Stimulated activated CD8-positive, alpha-beta memory T cell treated with anti-CD3 and anti-CD28 coated beads, Interleukin-12 subunit alpha, Interleukin-12 subunit beta, amount 100 ng/mL, for 24 hours (primary cell): ENCODE data around the gene TUBGCP2.

Source experiments
- DNase-seq: peaks from one replicate; pipeline ENCODE4 v3.0.0-alpha.2; 2020; ENCODE audit errors: extremely low read depth

TUBGCP2 gene

DNA sequence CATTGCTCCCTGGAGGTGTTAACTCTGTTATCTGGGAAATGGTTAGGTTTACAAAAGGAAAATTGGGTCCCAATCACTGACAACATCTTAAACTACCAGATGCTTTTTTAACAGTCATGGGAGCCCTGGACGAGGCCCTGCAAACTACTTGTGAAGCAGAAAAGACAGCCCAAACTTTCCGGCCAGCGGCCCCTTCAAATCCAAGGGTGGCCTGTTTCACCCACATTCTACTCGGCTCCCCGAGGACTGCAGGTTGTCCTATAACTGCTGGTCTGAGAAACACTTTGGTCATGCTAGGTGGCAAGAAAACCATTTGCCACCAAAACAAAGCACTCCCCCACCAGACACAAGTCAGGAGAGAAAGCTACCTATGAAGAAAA, 2.6 kb downstream of the TUBGCP2 start:
- DNase-seq, result no peak

DNA sequence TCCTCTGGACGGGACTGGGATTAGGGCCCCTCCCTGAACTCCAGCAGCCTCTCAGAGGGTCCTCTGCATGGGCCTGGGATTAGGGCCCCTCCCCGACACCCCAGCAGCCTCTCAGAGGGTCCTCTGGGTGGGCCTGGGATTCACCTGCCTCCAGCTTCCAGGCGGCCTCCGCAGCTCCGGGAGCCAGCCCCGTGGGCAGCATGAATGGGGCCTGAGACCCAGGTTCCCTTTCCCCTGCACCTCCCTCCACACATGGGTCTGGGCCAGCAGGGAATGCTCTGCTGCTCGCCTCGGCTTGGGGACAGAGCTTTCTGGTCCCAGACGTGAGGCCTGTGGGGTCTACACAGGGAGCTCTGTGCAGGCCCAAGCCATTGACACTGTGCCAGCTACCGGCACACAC, 5.5 kb downstream of the TUBGCP2 start:
- no peak for DNase-seq

DNA sequence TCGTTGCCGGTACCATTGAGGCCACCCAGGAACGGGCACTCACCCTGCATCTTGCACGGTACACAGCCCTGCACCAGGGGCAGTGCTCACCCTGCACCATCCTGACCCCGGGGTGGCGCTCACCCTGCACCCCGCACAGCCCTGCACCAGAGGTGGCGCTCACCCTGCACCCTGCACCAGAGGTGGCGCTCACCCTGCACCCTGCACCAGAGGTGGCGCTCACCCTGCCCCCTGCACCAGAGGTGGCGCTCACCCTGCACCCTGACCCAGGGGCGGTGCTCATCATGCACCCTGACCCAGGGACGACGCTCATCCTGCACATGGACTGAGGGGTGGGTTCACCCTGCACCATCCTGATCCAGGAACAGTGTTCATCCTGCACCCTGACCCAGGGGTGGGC, 6.4 kb downstream of the TUBGCP2 start:
- DNase-seq, result no peak

DNA sequence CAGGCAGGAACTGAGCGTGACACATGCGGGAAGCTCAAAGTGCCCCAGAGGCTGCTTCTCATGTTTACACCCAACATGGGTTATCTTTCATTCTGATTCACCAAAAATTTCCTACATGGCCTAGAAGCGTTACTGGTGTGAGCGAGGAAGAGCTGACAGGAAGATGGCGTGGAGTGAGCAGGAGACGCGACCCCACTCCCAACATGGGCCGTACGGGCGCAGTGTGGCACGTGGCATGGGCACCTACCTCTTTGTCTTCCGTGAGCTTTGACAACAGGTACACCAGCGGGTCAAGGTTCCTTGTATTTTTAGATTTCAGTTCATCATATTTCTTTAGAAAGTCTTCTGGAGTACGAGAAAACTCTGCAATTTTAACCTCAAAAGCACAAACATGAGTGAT, 8.9 kb downstream of the TUBGCP2 start:
- no peak for DNase-seq

DNA sequence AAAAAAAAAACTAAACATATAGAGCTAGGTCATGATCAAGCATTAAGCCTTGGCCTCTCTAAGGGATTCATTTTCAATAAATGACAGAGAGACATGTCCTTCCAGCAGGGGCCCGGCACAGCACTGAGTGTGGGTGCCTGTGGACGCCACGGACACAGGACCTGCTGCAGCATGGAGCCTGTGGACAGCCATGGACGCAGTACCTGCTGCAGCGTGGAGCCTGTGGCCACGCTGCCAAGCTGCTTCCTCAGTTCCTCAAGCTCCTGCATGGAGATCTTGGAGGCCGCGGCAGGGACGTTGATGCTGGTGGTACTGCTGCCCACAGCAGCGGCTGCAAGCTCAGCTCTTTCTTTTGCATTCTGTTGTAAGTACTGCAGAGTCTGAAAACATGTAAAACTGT, 9.4 kb downstream of the TUBGCP2 start:
- DNase-seq, result no peak

DNA sequence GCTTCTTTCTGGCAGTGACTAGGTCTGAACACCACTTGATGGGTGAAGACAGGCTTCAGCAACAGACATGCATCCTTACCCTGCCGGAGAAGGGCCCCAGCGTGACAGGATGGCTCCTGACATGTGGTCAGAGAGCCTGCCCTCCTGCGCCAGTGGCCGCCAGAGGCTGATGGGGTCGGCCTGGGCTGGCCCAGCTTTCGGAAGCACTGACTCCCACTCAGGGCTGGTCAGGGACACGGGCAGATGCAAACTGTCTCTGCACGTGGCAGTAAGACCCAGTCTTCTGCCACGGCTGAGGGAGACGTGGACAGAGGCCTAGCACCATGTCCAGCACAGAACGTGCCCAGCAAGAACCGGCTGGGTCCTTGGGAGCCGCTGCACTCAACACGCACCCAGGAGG, 10.2 kb downstream of the TUBGCP2 start:
- no peak for DNase-seq

DNA sequence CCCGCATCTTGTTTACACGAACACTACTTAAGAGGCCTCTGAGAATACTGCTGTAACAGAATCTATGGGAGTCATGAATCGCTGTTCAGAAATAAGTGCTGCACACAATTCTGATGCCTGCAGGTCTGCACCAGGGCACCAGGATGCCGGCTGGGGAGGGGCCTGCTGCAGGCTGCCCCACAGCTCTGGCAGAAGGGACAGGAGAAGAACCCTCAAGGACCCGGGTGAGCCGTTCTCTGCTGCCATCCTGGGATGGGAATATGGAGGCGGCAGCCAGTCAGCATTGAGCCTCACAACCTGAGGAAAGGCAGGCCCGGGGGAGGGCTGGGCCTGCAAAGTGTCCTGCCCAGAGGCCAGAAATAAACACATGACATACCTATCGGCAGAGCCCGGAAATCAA, 11.2 kb downstream of the TUBGCP2 start:
- DNase-seq, result no peak

DNA sequence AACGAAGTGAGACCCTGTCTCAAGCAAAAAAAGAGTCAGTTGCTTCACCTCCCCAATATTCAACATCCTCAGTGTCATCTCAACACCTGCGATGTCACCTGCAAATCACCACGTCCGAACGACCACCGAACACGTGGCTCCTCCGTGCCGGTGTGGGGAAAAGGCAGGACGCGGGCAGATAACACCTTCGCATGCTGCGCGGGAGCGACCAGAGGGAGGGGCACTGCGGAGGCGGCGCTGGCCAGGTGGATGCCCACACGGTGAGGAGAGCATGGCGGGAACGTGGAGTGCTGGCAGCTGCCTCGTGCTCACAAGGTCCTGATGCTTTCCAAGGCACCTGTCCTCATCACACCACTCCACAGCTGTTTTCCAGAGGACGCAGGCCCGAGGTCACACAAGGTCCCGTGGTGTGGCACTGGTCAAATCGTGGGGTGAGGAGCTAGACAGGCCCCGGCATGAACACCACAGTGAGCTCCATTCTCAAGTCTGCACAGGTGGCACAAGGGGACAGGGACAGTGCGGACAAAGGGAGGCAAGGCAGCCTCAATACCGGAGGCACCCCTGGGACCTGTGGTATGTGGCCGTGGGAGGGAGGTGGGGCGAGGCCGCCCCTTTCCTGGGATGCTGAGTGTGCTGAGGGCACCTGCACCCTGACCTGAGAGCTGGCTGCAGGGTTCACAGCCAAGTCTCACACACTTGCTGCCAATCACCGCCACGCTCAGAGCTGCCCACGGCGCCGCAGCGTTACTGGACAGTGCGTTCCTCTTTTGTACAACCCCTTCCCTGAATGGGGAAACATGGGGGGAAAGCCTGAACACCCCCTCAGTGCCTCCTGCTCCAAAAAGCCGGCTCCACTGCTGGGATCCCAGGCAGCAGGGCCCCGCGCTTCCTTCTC, 13.0 kb downstream of the TUBGCP2 start:
- no peak for DNase-seq

DNA sequence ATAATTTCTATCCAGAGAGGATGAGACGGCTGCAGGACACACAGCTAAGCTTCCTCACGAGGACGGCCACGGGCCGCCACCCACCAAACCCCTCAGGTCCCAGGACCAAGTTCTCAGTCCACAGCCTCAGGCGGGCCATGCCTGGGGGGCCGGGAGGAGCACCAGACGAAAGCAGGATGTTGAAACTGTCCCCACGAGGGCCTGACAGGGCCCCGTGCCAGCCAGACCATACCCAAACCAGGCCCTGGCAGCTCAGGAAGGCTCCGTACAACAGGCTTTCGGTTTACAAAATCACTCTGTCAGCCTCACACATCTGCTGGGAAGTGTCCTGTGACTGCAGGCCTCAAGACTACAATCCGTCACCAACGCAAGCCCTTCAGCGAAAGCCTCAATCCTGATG, 14.5 kb downstream of the TUBGCP2 start:
- DNase-seq, result no peak

DNA sequence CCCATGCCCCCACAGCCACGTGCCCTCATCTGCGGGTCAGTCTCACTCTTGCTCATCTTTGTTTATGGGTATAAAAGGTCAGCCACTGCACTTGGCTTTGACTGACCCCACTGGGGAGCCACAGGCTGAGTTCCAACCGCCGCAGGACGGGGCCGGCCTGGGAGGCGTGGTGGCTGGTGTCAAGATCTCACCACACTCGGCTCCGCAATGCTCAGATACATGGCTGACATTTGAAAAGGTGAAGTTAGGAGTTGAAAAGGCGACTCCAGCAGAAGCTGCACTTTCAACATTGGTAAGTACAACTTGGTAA, 14.9 kb downstream of the TUBGCP2 start:
- DNase-seq, result no peak

DNA sequence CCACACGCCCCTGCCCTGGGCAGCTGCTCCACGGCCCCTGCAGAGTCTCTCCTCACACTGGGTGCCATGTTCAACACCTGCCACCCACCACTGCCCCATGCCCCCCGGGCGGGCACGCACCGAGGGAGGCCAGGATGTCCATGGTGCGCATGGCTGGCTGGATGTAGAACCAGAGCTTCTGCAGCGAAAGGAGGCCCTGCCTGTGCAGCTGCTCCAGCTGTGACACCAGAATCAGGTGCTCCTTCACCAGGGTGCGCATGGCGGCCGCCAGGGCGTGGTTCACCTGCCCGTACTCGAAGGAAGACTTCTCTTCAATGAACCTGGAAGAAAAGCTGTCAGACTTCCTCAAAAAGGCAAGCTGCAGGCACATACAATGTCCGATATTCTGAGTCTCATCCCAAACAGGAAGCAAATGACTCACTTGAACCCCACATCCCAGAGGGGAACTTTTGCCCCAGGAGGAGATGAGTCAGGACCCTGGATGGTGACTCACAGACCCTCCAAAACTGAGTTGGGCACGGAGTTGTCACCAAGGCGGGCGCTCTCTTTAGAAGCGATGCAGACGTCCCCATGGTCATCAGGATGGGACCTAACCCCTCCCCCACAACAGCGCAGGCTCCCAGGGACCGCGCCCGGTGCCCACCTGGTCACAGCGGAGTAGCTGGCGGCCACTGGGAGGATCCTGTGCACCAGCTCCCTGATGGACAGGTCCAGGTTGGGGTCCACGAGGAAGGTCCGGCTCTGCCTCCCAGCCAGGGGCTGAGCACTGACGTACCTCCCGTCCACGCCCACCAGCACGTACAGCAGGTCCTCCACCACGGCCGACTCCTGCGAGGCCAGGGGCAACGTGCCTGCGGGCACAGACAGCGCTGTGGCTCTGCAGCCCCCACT, 15.5 kb downstream of the TUBGCP2 start:
- DNase-seq, result no peak

DNA sequence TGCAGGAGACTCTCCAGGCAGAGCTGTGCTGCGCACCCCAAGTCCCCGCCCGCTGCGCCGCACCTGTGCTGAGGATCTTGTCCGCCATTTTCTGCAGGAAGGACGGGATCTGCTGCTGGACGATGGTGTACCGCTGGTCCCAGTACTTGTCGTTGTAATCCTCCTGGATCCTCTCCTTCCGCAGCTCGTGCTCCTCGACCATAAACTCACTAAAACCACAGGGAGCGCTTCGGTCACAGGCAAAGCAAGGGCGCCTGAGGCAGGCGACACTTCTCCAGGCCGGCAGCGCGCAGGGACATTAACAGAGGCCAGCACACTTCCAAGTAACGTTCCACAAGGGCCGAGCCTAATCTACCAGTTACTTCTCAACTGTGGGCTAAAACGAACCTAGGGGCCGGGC, 18.9 kb downstream of the TUBGCP2 start:
- no peak for DNase-seq

DNA sequence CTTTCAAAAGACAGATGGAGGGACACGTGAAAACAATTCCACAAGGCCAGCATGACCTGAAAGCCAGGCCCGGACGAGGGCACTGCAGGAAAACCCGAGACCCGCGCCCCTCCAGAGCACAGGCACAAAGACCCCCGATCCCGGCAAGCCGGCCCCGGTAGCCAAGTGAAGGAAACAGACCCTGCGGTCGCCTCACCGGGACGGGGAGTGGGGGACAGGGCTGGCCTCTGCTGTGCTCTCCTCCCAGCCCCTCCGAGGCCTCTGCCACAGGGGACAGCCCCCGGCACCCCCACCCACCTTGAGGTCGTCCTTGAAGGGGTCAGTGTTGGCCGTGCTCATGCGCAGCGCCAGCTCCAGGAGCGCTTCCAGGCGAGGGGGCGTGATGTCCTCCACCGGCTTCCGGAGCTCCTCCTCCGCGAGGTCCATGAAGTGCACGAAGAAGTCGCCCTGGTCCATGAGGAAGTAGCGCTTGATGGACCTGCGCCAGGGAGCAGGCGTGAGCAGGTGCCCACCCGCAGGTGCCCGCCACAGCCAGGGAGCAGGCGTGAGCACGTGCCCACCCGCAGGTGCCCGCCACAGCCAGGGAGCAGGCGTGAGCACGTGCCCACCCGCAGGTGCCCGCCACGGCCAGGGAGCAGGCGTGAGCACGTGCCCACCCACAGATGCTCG, 20.7 kb downstream of the TUBGCP2 start:
- no peak for DNase-seq

DNA sequence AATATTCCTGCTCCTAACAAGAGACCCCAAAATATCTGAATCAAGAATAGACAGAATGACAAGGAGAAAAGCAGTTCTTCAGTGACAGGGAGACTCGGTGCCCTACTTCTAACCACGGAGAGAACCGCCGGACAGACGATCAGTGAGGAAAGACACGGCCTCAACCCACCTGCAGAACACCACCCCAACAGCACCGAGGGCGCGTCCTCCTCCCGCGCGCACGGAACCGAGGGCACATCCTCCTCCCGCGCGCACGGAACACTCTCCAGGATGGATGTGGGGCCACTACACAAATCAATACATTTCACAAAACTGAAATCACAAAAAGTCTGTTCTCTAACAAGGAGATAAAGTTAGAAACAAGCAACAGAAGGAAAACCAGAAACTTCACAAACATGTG, 22.3 kb downstream of the TUBGCP2 start:
- DNase-seq, result no peak

DNA sequence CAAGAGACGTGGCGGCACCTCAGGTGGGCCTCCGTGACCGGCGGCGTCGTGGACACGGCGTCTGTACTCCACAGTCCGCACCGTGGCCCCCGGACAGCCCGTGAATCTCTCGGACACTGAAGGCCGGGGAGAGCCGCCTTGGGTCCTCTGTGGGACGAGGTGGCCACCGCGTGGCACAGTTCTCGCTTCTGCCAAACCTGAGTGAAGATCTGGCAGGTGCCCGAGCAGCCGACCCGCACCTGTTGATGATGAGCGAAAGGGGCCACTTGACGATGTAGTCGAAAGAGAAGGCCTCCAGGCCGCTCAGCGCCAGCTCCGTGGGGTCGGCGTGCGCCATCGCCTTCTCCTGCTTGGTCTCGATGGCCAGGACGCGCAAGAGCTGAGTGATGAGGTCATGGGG, 23.5 kb downstream of the TUBGCP2 start:
- no peak for DNase-seq

DNA sequence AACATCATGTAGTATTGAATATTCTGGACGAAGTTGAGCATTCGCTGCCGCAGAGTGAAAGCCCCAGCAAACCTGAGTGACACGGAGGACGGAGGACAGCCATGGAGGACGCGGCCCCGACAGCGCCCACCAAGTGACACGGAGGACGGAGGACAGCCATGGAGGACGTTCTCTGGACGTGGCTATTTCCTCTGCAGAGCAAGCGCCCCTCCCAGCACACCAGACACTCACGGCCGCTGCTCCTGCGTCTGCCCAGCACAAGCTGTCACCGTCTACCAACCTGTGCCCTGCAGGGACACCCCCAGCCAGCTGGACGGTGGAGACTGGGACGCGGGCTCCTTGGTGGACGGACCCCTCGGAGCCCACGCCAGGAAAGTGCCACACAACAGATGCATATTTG, 24.7 kb downstream of the TUBGCP2 start:
- DNase-seq, result no peak

DNA sequence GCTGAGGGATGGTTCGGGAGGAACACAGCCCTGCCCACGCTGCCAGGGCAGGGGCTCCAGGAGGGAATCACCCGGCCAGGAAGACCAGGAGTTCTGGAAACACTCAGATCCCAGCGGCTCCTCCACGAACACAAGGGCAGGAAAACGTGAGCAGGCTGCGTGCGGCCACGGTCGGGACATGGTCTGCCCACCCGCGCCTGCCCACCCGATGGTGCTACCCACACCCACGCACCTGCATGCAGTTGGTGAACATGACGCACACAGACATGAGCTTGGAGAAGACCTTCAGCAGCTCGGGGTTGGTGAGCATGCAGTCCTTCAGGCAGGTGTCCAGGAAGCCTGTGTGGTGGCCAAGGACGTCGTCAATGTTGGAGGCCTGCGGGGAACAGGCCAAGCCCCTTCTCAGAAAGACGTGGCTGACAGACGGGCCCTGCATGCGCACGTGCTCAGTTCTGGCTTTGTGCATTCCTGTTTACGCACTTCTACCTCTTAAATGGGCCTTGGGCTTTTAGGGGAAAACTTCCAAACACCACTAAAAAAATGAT, 25.8 kb downstream of the TUBGCP2 start:
- no peak for DNase-seq

DNA sequence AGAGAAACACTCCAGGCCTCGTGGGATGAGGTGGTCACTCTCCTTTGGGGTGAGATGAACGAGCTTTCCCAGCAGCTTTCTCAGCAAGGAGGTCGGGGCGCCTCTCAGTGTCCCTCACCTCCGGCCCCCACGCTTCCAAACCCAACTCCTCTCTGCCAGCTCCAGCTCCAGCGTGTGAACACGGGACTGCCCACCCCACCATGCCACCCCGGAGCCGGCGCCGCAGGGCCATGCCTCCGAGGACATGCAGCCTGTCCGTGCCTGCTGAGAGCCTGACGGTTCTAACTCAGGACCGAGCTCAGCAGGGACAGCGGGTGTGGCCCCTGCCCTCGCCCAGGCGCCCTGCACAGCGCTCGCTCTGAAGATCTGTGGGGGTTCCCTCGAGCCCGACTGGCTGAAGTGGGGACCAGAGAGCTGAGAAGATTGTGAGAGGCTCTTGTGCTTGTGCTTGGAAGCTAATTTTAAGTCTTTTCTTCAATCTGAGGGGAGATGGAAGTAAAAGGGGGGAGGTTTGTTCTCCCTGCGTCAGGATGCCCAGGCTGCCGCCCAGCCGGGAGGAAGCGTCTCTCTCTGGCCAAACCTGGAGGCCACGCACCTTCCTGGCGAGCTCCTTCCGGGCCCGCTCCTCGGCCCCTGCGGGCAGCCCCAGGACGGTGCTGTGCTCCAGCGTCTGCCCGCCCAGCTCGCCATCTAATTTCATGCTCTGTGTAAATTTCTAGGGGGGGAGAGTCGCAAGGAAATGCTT, 26.9 kb downstream of the TUBGCP2 start:
- DNase-seq, result no peak

DNA sequence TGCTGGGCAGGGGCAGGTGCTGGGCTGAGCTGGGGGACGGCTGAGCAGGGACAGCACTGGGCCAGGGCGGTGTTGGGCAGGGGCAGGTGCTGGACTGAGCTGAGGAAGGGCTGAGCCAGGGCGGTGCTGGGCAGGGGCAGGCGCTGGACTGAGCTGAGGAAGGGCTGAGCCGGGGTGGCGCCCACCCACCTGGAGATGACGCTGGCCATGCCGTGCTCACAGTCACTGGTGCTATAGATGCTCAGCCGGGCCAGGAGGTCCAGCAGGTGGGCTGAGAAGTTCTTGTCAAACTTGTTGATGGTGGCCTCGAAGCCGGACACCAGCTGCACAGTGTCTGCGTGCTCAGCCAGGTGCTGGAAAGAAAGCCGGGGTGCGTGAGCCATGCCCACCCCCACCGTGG, 27.6 kb downstream of the TUBGCP2 start:
- DNase-seq, result no peak

DNA sequence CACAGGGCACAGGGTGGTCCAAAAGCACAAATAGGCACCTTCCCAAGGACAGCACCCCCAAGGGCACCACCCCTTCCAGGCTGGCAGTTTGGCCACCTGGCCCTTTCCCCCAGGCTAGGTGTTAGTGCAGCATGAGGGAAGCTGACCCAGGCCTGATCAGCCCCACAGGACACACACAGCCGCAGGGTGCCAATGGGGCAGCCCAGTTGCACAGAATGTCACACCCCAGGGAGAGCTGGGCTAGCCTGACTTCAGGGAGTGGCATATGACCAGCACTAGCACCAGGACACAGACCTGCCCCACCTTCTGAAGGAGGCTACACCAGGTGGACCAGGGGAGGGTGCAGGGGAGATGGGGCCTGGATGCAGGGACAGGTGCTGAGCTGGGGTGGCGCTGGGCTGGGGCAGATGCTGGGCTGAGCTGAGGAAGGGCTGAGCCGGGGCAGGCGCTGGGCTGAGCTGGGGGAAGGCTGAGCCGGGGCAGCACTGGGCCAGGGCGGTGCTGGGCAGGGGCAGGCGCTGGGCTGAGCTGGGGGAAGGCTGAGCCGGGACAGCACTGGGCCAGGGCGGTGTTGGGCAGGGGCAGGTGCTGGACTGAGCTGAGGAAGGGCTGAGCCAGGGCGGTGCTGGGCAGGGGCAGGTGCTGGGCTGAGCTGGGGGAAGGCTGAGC, 28.1 kb downstream of the TUBGCP2 start:
- DNase-seq, result no peak
